ENCODE measurements around the gene CREB3L4.

- TF ChIP-seq CTCF (conservative IDR thresholded peaks at IDR 0.05; ENCODE audit: low read length) (no peak), EZH2phosphoT487 (IDR thresholded peaks at IDR 0.05; ENCODE audit: borderline replicate concordance, low read depth, low read length) (no peak)
Observed at GRCh38 chr1:153968972-153969371, 1.3 kb downstream of the CREB3L4 start.

Measured in OCI-LY7 (cell line).